VCaP (cell line): ENCODE measurements around the gene DOCK3.
A peak's percentile ranks its signal among the peaks of the same experiment; 100 is the strongest.
"Not testable (repeated sequence)": the region's sequence is repeated elsewhere in the genome, so short reads cannot be mapped to it uniquely, and the experiment has no call there.

ENCODE experiments used
- H3K27ac ChIP-seq: fragments of 450-650 bp; 2 replicates; pipeline ENCODE4 v1.5.1; 2017
- TF ChIP-seq, protein P1 (sequence below): fragments of 450-650 bp; conservative IDR thresholded peaks from 2 replicates; pipeline ENCODE4 v1.5.1; 2017; ENCODE audit warnings: mild to moderate bottlenecking, moderate library complexity

Gene DOCK3

DNA sequence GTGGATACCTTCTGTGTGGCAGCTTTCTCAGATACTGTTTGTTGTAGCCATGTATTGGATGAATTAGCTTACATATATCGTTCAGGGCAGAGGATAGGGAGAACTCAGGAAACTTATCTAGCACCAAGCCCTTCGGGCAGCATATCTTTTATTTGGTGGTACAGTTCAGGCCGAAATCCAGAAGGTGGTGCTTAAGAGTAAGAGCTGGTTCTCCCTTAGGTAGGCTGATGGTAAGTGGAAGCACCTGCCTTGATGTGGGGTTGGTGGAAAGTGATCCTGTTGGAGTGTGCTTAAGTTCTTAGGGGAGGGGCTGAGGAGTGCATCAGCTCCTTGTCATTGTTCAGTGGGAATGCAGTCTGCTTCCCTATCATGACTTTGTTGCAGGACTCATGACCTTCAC is 187.5 kb downstream of the DOCK3 start:
- TF ChIP-seq, protein P1, sequence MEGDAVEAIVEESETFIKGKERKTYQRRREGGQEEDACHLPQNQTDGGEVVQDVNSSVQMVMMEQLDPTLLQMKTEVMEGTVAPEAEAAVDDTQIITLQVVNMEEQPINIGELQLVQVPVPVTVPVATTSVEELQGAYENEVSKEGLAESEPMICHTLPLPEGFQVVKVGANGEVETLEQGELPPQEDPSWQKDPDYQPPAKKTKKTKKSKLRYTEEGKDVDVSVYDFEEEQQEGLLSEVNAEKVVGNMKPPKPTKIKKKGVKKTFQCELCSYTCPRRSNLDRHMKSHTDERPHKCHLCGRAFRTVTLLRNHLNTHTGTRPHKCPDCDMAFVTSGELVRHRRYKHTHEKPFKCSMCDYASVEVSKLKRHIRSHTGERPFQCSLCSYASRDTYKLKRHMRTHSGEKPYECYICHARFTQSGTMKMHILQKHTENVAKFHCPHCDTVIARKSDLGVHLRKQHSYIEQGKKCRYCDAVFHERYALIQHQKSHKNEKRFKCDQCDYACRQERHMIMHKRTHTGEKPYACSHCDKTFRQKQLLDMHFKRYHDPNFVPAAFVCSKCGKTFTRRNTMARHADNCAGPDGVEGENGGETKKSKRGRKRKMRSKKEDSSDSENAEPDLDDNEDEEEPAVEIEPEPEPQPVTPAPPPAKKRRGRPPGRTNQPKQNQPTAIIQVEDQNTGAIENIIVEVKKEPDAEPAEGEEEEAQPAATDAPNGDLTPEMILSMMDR = peak; percentile 17; the same call in 1 of the 2 replicates
- no peak overlapping the region for H3K27ac ChIP-seq

DNA sequence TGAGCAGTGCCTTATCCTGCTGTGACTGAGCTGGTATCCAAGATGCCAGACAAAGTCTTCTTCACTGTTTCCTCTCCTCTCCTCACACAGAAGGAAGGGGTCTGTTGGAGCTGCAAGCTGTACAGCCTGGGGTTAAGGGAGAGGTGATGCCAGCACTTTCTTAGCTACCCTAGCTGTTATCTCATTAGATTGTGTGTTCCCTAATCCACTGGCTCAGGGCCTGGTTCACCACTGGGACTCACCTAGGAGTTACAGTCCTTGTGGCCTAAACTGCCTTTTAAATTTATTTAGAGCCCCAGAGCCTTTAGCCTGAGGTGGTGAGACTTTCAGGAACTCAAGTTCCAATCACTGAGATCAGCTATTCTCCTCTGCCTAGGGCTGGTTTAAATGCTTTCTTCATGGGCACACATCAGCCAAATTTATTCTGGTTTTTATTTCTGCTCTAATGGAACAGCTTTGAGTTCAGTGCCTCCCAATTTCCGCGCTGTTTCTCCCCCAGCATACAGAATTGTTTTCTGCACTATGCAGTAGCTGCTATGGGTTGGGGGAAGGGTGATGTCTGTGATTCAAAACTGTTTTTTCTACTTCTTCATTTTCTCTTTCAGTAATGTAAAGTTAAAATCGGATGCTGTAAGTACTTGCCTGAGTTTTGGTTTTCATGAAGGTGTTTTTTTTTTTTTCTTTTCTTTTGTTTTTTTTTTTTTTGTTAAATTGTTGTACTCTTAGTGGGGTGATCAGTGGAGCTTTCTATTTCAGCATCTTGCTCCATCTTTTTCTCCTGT is 198.8 kb downstream of the DOCK3 start:
- no peak overlapping the region for H3K27ac ChIP-seq
- TF ChIP-seq, protein P1 = no peak

DNA sequence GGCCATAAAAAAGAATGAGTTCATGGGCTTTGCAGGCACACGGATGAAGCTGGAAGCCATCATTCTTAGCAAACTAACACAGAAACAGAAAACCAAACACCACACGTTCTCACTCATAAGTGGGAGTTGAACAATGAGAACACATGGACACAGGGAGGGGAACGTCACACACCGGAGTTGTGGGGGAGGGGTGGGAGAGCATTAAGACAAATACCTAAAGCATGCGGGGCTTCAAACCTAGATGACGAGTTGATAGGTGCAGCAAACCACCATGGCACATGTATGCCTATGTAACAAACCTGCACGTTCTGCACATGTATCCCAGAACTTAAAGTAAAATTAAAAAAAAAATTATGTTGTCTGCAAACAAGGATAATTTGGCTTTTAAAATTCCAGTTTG is 200.1 kb downstream of the DOCK3 start:
- H3K27ac ChIP-seq = not testable (repeated sequence)

DNA sequence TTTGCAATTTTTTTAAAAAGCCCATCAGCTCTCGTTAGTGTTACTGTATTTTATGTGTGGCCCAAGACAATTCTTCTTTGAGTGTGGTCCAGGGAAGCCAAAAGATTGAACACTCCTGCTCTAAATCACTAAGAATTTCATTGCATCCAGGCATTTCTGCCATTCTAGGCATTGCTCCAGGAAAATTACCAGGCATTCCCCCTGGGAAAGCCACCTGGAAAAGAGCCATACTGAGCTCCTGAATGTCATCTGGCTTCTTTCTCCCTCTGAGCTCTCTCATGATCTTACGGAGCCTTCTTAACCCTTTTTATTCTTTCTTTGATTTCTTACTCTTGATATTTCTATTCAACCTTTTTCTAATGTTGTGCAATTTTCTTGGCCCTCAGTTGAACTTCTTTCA is 202.2 kb downstream of the DOCK3 start:
- TF ChIP-seq, protein P1 = no peak
- H3K27ac ChIP-seq = no peak overlapping the region

DNA sequence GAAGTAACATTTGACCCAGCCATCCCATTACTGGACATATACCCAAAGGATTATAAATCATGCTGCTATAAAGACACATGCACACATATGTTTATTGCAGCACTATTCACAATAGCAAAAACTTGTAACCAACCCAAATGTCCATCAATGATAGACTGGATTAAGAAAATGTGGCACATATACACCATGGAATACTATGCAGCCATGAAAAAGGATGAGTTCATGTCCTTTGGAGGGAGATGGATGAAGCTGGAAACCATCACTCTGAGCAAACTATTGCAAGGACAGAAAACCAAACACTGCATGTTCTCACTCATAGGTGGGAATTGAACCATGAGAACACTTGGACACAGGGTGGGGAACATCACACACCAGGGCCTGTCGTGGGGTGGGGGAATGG is 208.0 kb downstream of the DOCK3 start:
- not testable (repeated sequence) for H3K27ac ChIP-seq

DNA sequence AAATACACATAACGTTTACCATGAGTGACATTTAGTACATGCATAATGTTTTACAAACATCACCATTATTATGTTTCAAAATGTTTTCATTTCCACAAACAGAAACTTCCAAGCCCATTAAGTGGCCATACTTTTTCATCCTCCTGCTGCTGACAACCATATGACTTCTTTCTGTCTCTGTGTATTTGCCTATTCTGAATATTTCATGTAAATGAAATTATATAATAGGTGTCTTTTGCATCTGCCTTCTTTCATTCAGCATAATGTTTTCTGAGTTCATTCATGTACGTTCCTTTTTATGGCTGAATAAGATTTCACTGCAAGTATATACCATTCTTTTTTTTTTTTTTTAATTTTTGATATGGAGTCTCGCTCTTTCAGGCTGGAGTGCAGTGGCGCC is 209.0 kb downstream of the DOCK3 start:
- no peak overlapping the region for H3K27ac ChIP-seq
- TF ChIP-seq, protein P1 = no peak

DNA sequence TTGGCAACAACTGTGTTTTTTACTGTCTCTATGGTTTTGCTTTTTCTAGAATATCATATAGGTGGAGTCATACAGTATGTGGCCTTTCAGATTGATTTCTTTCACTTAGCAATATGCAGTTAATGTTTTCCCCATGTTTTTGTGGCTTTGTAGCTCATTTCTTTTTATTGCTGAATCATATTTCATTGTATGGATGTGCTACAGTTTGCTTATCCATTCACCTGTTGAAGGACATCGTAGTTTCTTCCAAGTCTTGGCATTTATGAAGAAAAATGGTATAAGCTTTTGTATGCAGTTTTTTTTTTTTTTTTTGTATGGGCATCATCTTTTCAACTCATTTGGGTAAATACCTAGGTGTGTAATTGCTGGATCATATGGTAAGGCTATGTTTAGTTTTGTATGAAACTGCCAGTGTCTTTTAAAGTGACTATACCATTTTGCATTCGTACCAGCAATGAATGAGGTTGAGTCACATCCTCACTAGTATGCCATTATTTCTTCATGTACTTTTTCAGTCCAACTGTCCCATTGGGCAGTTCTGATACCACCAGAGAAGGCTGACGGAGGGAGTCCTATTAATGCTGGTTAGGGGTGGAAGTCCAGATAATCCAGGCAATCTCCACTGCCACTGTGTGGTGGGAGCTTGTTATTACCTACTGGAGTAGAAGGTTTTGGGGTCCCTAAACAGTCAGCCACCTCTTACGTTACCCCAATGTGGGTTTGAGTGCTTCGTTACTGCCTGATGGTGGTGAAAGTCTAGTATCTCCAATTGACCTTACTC is 210.5 kb downstream of the DOCK3 start:
- TF ChIP-seq, protein P1 = no peak
- no peak overlapping the region for H3K27ac ChIP-seq

DNA sequence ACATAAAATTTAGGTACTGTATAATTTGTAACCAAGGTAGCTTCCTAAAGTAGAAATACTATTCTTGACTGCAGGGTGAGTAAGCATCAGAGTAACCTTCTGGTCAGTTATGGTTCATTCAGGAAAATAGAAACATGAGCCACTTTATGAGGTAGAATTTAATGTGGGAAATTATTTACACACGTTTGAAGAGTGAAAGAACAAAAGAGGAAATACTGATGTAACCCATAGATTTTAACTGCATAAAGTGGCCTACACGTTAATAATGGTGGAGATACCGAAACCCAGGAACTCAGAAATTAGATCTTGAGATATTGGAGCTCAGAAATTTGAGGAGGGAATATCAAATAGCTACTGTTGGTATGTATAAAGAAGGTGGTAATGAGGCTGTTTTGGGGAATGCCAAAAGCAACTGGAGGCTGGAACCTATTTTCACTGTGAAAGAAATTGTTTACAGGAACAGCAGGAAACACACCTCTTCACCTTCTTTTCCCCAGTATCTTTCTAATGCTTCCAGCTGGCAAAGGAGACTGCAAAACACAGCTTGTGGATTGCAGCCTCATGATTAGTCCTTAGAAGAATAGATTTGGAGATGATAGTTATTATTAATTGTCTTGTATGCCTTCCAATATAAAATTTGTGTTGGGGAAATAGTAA is 216.1 kb downstream of the DOCK3 start:
- TF ChIP-seq, protein P1 = no peak
- H3K27ac ChIP-seq = no peak overlapping the region

DNA sequence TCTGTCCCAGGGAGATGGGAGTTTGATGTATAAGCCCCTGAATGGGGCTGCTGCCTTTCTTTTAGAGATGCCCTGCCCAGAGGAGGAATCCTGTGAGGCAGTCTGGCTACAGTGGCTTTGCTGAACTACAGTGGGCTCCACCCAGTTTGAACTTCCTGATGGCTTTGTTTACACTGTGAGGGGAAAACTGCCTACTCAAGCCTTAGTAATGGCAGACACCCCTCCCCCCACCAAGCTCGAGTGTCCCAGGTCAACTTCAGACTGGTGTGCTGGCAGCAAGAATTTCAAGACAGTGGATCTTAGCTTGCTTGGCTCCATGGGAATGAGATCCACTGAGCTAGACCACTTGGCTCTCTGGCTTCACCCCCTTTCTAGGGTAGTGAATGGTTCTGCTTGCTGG is 226.4 kb downstream of the DOCK3 start:
- H3K27ac ChIP-seq = not testable (repeated sequence)
